ENCODE measurements around the gene SETD3. TPM values are rescaled to one million over a fixed set of nuclear protein-coding genes. Genes with fewer than 3 reads are reported as not detected.

The SETD3 gene
- total and polyA plus RNA-seq, 2 of the 8 experiments (the other 6 are each of a cell fraction or from before 2014, with no cell fraction given): 24.0 to 64.0 TPM

- H3K36me3 ChIP-seq (ENCODE audit: control insufficient read depth in 2 of 4, insufficient read depth in 4 of 4, low read length in 3 of 4): peaks cover 0 to 5% (median 0%) of the 10 kb centered on the region in 4 experiments; a peak in 1 of 8 replicates
- H3K4me2 ChIP-seq (ENCODE audit: insufficient read depth in 1 of 2, low read depth in 2 of 2, low read length in 2 of 2): no peak overlapping the region
These were observed 15.4 kb downstream of the SETD3 start for GRCh38 chr14:99465288-99465687.

More at GRCh38 chr14:99465288-99465687, 15.4 kb downstream of the SETD3 start:
- Histone ChIP-seq H2AFZ (ENCODE audit: low read length) (no peak overlapping the region), H3K18ac (ENCODE audit: extremely low read depth, low read length) (no peak overlapping the region), H4K91ac (replicated peaks; ENCODE audit: insufficient read length, low read length) (no peak overlapping the region), H3K56ac (replicated peaks; ENCODE audit: insufficient read length, low read depth, low read length) (no peak overlapping the region), H3K79me1 (ENCODE audit: low read depth, low read length) (peaks cover 5% of the 10 kb centered on the region; the same call in 1 of the 2 replicates), H2BK20ac (ENCODE audit: low read length) (no peak overlapping the region), H3K9ac (replicated peaks in 1 of 4; ENCODE audit: extremely low read depth in 1 of 4, low read depth in 3 of 4, low read length in 3 of 4) (no peak overlapping the region; a peak in 1 of 7 replicates), H3K23me2 (ENCODE audit: low read depth, low read length) (no peaks in the 10 kb centered on the region), H4K20me1 (replicated peaks in 1 of 2; ENCODE audit: control insufficient read depth in 1 of 2, insufficient read depth in 2 of 2, low read length in 2 of 2) (peaks cover 0 to 13% of the 10 kb centered on the region in 2 experiments), H3K4me1 (replicated peaks in 1 of 4; ENCODE audit: control insufficient read depth in 3 of 4, insufficient read depth in 4 of 4, low read length in 3 of 4) (peaks cover 0 to 18% (median 13%) of the 10 kb centered on the region in 4 experiments; a peak in 5 of 7 replicates), H2BK12ac (ENCODE audit: low read depth, low read length) (no peak overlapping the region), H3K23ac (ENCODE audit: insufficient read length) (no peak overlapping the region), H3K79me2 (ENCODE audit: control insufficient read depth in 1 of 2, insufficient read depth in 2 of 2, low read length in 2 of 2) (peaks cover 3 to 52% of the 10 kb centered on the region in 2 experiments; a peak in 2 of 4 replicates), H3K9me3 (ENCODE audit: insufficient read depth in 2 of 2, low read depth in 1 of 2, low read length in 1 of 2) (no peaks in the 10 kb centered on the region), H4K8ac (ENCODE audit: extremely low read depth, insufficient read depth, low read length) (no peak overlapping the region; the same call in 1 of the 2 replicates), H3K4ac (replicated peaks; ENCODE audit: insufficient read length, low read depth, low read length) (no peak overlapping the region), H3K14ac (ENCODE audit: insufficient read length) (no peak overlapping the region), H2BK5ac (ENCODE audit: low read depth, low read length) (no peak overlapping the region), H4K5ac (ENCODE audit: insufficient read length, low read depth, low read length) (no peak overlapping the region), H3K4me3 (ENCODE audit: extremely low read depth in 1 of 4, insufficient read depth in 2 of 4, low read depth in 3 of 4, low read length in 4 of 4) (no peak overlapping the region), H2AK5ac (ENCODE audit: low read depth, low read length) (no peak overlapping the region), H3K27ac (ENCODE audit: low read depth, low read length) (no peak overlapping the region), H2BK120ac (replicated peaks; ENCODE audit: low read depth, low read length) (no peak overlapping the region), H2BK15ac (ENCODE audit: low read length) (no peak overlapping the region), H3K27me3 (replicated peaks in 1 of 4; ENCODE audit: control insufficient read depth in 3 of 4, extremely low read depth in 1 of 4, insufficient read depth in 3 of 4, low read length in 3 of 4) (no peaks in the 10 kb centered on the region)
- no peak for FAIRE-seq
- POLR2A ChIA-PET (ENCODE audit: partially characterized antibody): no interaction called here
- DNase-seq (ENCODE audit: low read depth in 1 of 2, low spot score in 2 of 2): no peak
- CTCF ChIA-PET (ENCODE audit: partially characterized antibody): interaction anchor here (1.1 to 1.7 kb wide), 2 partner anchors 12 to 72 kb away, joined by 3 to 5 read pairs; no protein-coding TSS in a partner anchor
- TF ChIP-seq BRCA1 (IDR thresholded peaks at IDR 0.05; ENCODE audit: low read depth, low read length) (no peak), ATF2 (IDR thresholded peaks at IDR 0.05; ENCODE audit: low read length) (no peak), TEAD4 (IDR thresholded peaks at IDR 0.05; ENCODE audit: low read depth, low read length) (no peak), TAF1 (IDR thresholded peaks at IDR 0.05; ENCODE audit: low read depth, low read length) (no peak), BCL11A (IDR thresholded peaks at IDR 0.05; ENCODE audit: low read depth in 2 of 2, low read length in 2 of 2) (no peak), KDM5A (IDR thresholded peaks at IDR 0.05; ENCODE audit: low read length) (no peak), HDAC6 (IDR thresholded peaks at IDR 0.05; ENCODE audit: low read depth, low read length) (no peak), SRF (IDR thresholded peaks at IDR 0.05; ENCODE audit: low read depth, low read length) (no peak), FOSL1 (IDR thresholded peaks at IDR 0.05; ENCODE audit: insufficient read depth, low read depth, low read length) (no peak)
- 93% methylated on average over 9 of the region's 9 CpGs; no CpG with 5 or more reads in 1 of the 2 experiments for WGBS, 2 experiments (ENCODE audit: extremely low coverage in 1 of 2, insufficient coverage in 1 of 2, insufficient read length in 1 of 2, insufficient replicate concordance in 2 of 2, low coverage in 1 of 2, low lambda C conversion rate in 2 of 2, missing lambda C conversion rate in 1 of 2)

Data from H1 (cell line).